Osteoblast (primary cell): ENCODE measurements around the gene ARHGAP15. TPM values are rescaled to one million over a fixed set of nuclear protein-coding genes. Genes with fewer than 3 reads are reported as not detected.

Experiments
- DNase-seq: peaks from one replicate; pipeline ENCODE4 v3.0.0; 2011; ENCODE audit warnings: low spot score, mixed read lengths; ENCODE audit not compliant: insufficient read length; ENCODE audit errors: missing footprints
- H2AFZ ChIP-seq: 2 replicates; pipeline ENCODE4 v1.6.0; 2011; ENCODE audit warnings: mild to moderate bottlenecking, low read length
- H3K27ac ChIP-seq: 2 replicates; pipeline ENCODE4 v1.5.1; 2011; ENCODE audit warnings: mild to moderate bottlenecking, low read depth, low read length, moderate library complexity
- H3K27me3 ChIP-seq: 2 replicates; pipeline ENCODE4 v1.6.0; 2012; ENCODE audit warnings: mild to moderate bottlenecking, control low read depth, inconsistent platforms, low read length, moderate library complexity; ENCODE audit not compliant: insufficient read depth
- H3K36me3 ChIP-seq: 2 replicates; pipeline ENCODE4 v1.5.1; 2011; ENCODE audit warnings: mild to moderate bottlenecking, low read length, control low read depth, moderate library complexity; ENCODE audit not compliant: insufficient read depth
- H3K4me1 ChIP-seq: 2 replicates; pipeline ENCODE4 v1.5.1; 2011; ENCODE audit warnings: mild to moderate bottlenecking, low read length, control low read depth, moderate library complexity; ENCODE audit not compliant: insufficient read depth
- H3K4me2 ChIP-seq: 2 replicates; pipeline ENCODE4 v1.6.0; 2011; ENCODE audit warnings: mild to moderate bottlenecking, low read length; ENCODE audit not compliant: insufficient read depth
- H3K4me3 ChIP-seq: fragments of 200-600 bp; sonication (generic); 3 replicates; pipeline ENCODE4 v1.5.1; 2012; ENCODE audit warnings: mild to moderate bottlenecking, low read length, inconsistent platforms; ENCODE audit not compliant: insufficient read depth
- H3K79me2 ChIP-seq: 2 replicates; pipeline ENCODE4 v1.6.0; 2012; ENCODE audit warnings: mild to moderate bottlenecking, low read length, control low read depth, inconsistent platforms; ENCODE audit not compliant: insufficient read depth
- H3K9me3 ChIP-seq: 2 replicates; pipeline ENCODE4 v1.5.1; 2011; ENCODE audit warnings: low read depth, low read length, control low read depth
- H4K20me1 ChIP-seq: 2 replicates; pipeline ENCODE4 v1.6.0; 2012; ENCODE audit warnings: mild to moderate bottlenecking, low read length, control low read depth; ENCODE audit not compliant: insufficient read depth
- CTCF ChIP-seq: IDR thresholded peaks from 2 replicates; pipeline ENCODE4 v1.5.1; 2011; ENCODE audit warnings: mild to moderate bottlenecking, low read depth, low read length, moderate library complexity; ENCODE audit errors: extremely low read depth
- total RNA-seq: library from RNA; depleted of rRNA; stranded (reverse); fragments of >200 nt; gene quantifications from 2 replicates; pipeline ENCODE4 v1.2.3, GENCODE V29; 2012

Gene ARHGAP15
- total RNA-seq, 1 donor = 2.2 TPM

GRCh38 chr2:143515318-143515717, 386.1 kb downstream of the ARHGAP15 start:
- Histone ChIP-seq H4K20me1 (no peaks in the 10 kb centered on the region), H3K27me3 (no peaks in the 10 kb centered on the region), H3K4me3 (no peak overlapping the region), H3K27ac (no peak overlapping the region), H3K4me1 (no peaks in the 10 kb centered on the region), H3K79me2 (no peaks in the 10 kb centered on the region), H3K36me3 (no peaks in the 10 kb centered on the region), H3K9me3 (no peaks in the 10 kb centered on the region), H2AFZ (no peak overlapping the region), H3K4me2 (no peak overlapping the region)
- DNase-seq = no peak
- no peak for TF ChIP-seq CTCF

GRCh38 chr2:143519521-143519920, 390.3 kb downstream of the ARHGAP15 start:
- Histone ChIP-seq H4K20me1 (no peaks in the 10 kb centered on the region), H3K79me2 (no peaks in the 10 kb centered on the region), H3K27me3 (no peaks in the 10 kb centered on the region), H3K9me3 (no peaks in the 10 kb centered on the region), H3K4me2 (no peak overlapping the region), H3K4me3 (no peak overlapping the region), H2AFZ (no peak overlapping the region), H3K27ac (no peak overlapping the region), H3K36me3 (no peaks in the 10 kb centered on the region), H3K4me1 (peaks cover 9% of the 10 kb centered on the region)
- TF ChIP-seq CTCF = no peak
- DNase-seq = no peak

GRCh38 chr2:143521396-143521795, 392.2 kb downstream of the ARHGAP15 start:
- no peaks in the 10 kb centered on the region for H3K79me2 ChIP-seq
- no peak overlapping the region for H3K4me3 ChIP-seq
- H3K27me3 ChIP-seq = no peaks in the 10 kb centered on the region
- H4K20me1 ChIP-seq = no peaks in the 10 kb centered on the region
- H3K4me1 ChIP-seq = peaks cover 24% of the 10 kb centered on the region
- no peak overlapping the region for H2AFZ ChIP-seq
- H3K36me3 ChIP-seq = no peaks in the 10 kb centered on the region
- H3K4me2 ChIP-seq = no peak overlapping the region
- TF ChIP-seq CTCF = no peak
- H3K9me3 ChIP-seq = no peaks in the 10 kb centered on the region
- H3K27ac ChIP-seq = no peak overlapping the region
- DNase-seq = peak; percentile 32

GRCh38 chr2:143522699-143523098, 393.5 kb downstream of the ARHGAP15 start:
- H2AFZ ChIP-seq = no peak overlapping the region
- H3K4me1 ChIP-seq = peaks cover 24% of the 10 kb centered on the region
- H3K4me3 ChIP-seq = no peak overlapping the region
- H3K9me3 ChIP-seq = no peaks in the 10 kb centered on the region
- DNase-seq = no peak
- no peak overlapping the region for H3K4me2 ChIP-seq
- no peak overlapping the region for H3K27ac ChIP-seq
- no peaks in the 10 kb centered on the region for H3K79me2 ChIP-seq
- no peak for TF ChIP-seq CTCF
- no peaks in the 10 kb centered on the region for H3K27me3 ChIP-seq
- H3K36me3 ChIP-seq = no peaks in the 10 kb centered on the region
- no peaks in the 10 kb centered on the region for H4K20me1 ChIP-seq
